Measurements from ENCODE around the gene NLRP5.

DNA sequence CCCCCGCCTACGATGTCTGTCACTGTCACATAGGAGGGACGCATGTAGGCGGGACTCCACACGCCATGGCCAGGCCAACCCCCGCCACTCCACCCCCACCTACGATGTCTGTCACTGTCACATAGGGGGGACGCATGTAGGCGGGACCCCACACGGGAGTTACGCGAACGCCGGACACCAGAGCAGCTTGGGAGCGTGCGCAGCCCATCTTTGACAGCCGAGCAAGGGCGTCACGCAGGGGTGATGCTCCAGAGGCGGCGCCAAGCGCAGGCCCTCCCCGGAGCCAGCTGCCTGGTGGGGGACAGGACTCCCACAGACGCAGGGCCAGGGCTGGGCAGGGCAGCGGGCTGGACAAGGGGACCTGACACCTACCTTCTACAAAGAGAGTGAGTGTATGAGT lies 114.5 kb downstream of the NLRP5 start:
- TF ChIP-seq CTCF (IDR thresholded peaks at IDR 0.05; ENCODE audit: insufficient read depth, low read length) (no peak), POLR2AphosphoS5 (IDR thresholded peaks at IDR 0.05; ENCODE audit: low read depth) (no peak), GABPA (IDR thresholded peaks at IDR 0.05; ENCODE audit: low read depth) (no peak), SPI1 (IDR thresholded peaks at IDR 0.05; ENCODE audit: borderline replicate concordance, low read depth) (no peak)
- TF ChIP-seq, protein P1, sequence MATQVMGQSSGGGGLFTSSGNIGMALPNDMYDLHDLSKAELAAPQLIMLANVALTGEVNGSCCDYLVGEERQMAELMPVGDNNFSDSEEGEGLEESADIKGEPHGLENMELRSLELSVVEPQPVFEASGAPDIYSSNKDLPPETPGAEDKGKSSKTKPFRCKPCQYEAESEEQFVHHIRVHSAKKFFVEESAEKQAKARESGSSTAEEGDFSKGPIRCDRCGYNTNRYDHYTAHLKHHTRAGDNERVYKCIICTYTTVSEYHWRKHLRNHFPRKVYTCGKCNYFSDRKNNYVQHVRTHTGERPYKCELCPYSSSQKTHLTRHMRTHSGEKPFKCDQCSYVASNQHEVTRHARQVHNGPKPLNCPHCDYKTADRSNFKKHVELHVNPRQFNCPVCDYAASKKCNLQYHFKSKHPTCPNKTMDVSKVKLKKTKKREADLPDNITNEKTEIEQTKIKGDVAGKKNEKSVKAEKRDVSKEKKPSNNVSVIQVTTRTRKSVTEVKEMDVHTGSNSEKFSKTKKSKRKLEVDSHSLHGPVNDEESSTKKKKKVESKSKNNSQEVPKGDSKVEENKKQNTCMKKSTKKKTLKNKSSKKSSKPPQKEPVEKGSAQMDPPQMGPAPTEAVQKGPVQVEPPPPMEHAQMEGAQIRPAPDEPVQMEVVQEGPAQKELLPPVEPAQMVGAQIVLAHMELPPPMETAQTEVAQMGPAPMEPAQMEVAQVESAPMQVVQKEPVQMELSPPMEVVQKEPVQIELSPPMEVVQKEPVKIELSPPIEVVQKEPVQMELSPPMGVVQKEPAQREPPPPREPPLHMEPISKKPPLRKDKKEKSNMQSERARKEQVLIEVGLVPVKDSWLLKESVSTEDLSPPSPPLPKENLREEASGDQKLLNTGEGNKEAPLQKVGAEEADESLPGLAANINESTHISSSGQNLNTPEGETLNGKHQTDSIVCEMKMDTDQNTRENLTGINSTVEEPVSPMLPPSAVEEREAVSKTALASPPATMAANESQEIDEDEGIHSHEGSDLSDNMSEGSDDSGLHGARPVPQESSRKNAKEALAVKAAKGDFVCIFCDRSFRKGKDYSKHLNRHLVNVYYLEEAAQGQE (IDR thresholded peaks at IDR 0.05; ENCODE audit: insufficient replicate concordance, low read depth), result no peak
